ENCODE measurements around the gene TSPAN18.

The TSPAN18 gene

DNA sequence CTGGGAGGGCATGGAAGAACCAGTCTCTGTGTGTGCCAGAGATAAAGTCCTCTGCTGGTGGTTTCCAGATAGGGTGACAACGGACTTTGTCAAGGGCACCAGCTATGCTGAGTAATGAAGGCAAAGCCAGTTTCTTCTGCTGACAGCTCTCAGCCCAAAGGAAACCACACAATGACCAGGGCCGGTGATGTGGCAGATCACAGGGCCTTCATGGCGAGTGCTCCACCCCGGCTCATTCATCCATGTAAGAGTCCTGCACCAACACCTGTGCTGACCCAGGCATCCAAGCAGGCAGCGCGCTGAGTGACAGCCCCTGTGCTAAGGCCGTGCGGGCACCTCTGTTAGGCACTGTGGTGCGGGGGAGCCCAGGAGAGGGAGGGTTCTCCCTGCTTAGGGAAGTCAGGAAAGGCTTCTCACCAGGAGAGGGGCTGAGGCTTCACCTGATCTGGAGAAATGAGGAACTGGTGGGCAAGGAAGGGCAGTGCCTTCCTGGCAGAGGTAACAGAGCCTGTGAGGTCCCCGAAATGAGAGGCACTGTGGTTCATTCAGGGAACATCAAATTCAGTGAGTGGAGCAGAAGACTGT, 190.1 kb downstream of the TSPAN18 start:
- DNase-seq (ENCODE audit: low spot score): no peak

GRCh38 chr11:44917741-44918140, 191.0 kb downstream of the TSPAN18 start:
- no peak for DNase-seq (ENCODE audit: low spot score)

DNA sequence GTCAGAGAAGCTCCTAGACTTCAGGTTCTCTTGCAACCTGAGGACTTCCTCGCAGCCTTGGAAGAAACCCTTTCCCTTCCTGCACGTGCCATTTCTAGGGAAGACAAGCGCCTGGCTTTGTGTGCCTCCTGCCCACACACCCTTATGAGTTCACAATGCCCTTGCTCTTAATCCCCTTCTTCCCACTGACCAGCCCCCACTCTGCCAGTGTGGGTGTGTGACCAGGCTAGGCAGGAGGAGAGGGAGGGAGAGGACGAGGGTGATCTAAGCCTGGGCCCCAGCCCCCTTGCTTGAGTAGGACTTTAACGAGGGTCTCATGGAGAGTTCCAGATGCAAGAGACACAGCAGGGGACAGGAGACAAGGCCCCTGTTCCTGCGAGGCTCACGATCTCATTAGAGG, 193.7 kb downstream of the TSPAN18 start:
- no peak for DNase-seq (ENCODE audit: low spot score)

- DNase-seq (ENCODE audit: low spot score): no peak
Measured at GRCh38 chr11:44923115-44923514, 196.4 kb downstream of the TSPAN18 start.

DNA sequence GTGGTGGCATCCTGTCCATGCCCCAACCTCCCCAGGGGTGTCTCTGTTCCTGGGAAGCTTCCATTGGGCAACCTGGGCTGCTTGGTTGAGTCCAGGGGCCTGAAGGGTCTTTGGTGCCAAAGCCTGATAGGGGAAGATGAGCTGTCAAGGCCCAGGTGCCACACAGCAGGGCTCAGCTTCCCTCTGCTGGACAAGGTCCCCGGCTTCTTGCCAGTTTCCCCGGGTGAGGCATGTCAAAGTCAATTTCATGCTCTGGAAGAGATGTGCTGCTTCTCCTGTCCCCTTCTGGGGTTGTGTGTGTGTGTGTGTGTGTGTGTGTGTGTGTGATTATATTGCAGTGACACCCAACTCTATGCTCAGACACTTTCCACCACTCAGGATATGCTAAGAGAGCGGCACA, 197.0 kb downstream of the TSPAN18 start:
- DNase-seq (ENCODE audit: low spot score): no peak

DNA sequence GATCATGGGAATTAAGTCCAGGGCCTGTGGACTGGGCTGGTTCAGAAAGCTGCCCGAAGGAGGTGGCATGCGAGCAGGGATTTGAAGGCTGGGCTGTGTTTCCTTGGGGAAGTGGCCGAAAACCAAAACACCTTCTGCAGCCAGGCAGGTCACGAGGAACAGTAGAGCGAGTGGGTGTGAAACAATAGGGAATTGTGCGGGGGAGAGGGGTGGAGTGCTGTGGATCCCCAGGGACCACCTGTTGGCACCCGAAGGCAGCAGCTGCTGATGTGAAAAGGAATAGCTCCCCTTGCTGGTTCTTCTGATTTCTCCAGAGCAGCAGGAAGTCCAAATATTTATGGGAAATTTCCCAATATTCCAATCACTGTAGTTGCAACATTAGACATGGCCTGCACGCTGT, 199.3 kb downstream of the TSPAN18 start:
- DNase-seq (ENCODE audit: low spot score): no peak

DNA sequence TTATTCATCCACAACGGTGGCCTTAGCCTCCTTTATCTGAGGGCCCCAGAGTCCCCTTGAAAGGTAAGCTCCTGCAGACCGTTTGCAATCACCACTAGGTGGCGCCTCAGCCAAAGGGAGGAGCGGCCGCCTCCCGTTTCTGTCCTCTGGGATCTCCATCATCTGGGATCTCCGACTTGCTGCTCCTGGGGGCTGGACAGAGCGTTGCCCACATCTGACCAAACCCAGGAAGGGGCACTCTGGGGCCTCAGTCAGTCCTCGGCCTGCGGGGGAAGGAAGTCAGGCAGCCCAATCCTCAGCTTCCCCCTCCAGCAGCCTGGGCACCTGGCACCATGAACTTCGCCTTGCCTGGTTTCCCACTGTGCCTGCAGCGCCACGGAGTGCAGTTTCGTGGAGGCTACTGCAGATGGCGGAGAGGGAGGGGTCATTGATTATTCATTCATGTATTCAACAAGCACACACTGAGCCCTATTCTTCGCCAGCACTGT, 200.5 kb downstream of the TSPAN18 start:
- DNase-seq (ENCODE audit: low spot score): peak; percentile 95

- no peak for DNase-seq (ENCODE audit: low spot score)
Measured at GRCh38 chr11:44928144-44928543, 201.4 kb downstream of the TSPAN18 start.

DNA sequence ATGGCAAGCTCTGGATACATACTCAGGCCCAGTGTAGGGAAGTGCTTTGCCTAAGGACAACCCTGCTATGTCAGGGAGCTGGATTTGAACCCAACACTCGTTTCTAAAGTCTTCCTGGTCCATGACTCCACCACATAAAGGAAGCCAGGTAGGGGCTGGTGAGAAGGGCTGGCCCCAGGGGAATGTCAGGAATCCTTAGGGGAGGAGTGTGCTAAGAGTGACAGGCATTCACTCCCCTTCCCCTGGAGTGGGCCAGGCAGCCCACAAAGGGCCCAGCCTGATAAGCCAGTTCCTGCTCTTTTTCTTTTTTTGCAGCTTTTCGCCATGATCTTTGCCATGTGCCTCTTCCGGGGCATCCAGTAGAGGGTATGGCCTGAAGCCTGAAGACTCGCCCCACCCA, 202.1 kb downstream of the TSPAN18 start:
- no peak for DNase-seq (ENCODE audit: low spot score)

DNA sequence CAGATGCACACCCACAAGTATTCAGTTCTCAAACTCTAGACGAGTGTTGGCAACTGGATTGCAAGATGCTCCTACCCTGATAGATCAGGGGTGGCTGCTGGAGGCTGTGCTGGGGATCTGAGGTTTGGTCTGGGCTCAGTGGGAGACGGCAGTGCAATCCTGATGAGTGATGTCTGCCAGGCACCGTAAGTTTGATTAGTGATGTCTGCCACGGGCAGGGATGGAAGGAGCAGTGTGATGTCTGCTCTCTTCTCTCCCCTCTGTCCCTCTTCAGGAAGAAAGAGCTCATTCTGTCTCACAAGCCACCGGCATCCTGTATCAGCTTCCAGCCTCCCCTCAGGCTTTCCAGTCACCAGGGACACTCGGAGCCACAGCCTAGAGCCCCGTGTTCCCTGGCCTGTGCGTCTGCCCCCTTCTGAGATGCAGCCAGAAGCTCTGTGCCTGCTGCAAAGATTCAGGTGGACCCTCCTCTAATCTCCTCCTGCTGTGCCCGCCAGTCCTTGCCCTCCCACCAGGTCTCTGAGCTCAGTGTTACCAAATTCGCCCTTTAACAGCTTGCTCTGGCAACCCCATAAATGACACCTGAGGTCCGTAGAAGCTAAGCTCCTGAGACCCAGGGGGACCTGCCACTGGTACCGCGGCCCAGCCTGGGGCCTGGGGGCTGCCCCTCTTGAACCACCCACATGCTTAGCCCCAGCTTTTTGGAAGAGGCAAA, 204.0 kb downstream of the TSPAN18 start:
- no peak for DNase-seq (ENCODE audit: low spot score)

DNA sequence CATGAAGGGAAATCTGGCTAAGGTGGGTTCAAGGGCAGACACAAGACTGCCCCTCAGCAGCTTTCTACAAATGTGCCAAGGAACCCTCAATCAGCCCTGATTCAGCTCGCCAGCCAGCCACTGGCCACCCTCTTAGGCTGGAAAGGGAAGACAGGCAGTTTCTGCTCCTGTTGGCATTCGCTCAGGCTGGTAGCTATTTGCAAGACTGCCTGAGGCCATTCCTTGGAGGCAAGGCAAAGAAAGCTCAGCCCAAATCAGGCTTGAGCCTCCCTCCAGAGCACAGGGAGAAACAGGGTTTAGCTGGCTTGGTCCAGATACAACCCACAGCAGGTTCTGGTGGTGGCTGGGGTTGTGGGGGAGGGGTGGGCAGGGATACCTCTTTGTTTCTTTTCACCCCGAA, 204.7 kb downstream of the TSPAN18 start:
- DNase-seq (ENCODE audit: low spot score): no peak

DNA sequence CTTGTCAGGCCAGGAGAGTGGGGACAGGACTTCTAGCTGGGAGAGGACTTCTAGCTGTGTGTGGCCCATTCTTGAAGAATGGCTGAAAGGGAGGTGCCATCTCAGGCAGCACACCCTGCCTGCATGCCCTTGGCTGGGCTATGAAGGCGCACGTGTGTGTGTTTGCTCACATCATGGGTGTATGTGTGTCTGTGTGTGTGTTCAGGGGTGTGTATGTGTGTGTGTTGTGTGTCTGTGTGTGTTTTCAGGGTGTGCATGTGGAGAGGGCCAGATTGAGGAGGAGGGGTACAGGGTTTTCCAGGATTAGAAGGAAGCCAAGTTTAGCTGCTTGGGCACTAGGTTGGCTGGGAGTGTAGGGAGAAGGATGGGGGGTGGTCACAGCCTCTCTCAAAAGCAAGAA, 207.3 kb downstream of the TSPAN18 start:
- DNase-seq (ENCODE audit: low spot score): no peak

DNA sequence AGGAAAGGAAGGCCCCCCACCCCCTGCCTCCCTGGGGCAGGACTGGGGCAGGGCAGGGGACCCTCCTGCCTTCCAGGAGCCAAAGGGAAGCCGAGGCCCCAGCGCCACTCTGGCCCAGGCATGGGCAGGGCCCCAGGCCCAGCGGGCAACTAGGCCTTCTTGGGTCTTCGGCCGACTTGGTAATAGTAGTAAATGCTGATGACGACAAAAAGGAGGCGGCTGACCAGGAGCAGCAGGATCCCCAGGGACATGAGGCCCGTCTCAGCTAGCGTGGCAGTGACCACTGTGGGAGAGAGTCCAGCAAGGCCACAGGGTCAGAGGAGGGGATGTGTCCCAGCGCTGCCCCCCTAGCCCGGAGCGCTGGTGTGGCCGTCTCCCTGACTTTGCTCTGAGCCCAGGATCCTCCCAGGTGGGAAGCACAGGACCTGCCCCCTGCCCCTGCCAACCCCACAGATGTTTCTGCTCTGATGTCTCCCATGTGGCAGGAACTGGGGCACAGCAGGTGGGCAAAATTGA, 208.0 kb downstream of the TSPAN18 start:
- DNase-seq (ENCODE audit: low spot score): no peak

DNA sequence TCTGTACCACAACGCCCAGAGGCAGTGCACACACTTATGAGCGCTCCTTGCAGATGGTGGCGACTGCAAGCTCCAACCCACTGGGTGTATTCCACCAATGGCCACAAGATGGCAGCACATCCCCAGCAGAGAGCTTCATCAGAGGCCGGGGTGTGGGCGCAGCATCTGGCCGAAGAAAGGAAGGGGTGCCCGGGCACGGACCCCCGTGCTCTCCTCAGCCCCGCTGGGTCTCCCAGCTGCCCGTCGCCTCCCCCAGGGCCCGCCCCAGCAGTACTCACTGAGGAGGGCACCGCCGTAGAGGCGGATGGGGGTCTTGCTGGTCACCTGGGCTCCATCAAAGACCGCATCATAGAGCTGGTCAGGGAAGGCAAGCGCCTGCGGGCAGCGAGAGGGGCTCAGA, 209.8 kb downstream of the TSPAN18 start:
- DNase-seq (ENCODE audit: low spot score): peak; percentile 81

- no peak for DNase-seq (ENCODE audit: low spot score)
Measured at GRCh38 chr11:44936951-44937543, 210.3 kb downstream of the TSPAN18 start.

- DNase-seq (ENCODE audit: low spot score): no peak
Measured at GRCh38 chr11:44938066-44938691, 211.4 kb downstream of the TSPAN18 start.

- DNase-seq (ENCODE audit: low spot score): no peak
Measured at GRCh38 chr11:44939673-44940395, 213.1 kb downstream of the TSPAN18 start.

DNA sequence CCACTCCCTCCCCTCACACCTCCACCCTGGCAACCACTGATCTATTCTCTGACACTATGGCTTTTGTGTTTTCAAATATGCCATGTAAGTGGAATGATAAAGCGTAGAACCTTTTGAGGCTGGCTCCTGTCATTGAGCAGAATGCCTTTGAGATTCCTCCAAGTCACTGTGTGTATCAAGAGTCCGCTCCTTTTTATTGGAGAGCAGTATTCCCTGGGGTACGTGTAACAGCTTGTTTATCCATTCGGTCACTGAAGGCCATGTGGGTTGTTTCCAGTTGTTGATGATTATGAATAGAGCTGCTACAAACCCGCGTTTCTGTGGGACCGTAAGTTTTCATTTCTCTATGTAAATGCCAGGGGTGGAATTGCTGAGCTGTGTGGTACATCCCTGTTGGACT, 213.6 kb downstream of the TSPAN18 start:
- no peak for DNase-seq (ENCODE audit: low spot score)

GRCh38 chr11:44940835-44941234, 214.1 kb downstream of the TSPAN18 start:
- DNase-seq (ENCODE audit: low spot score): no peak

GRCh38 chr11:44941259-44942021, 214.7 kb downstream of the TSPAN18 start:
- DNase-seq (ENCODE audit: low spot score): no peak

Measured in pons (tissue), 1 donor.